Activated CD8-positive, alpha-beta memory T cell treated with anti-CD3 and anti-CD28 coated beads for 24 hours (primary cell): ENCODE measurements around the gene TMED10.
"Not testable (repeated sequence)": the region's sequence is repeated elsewhere in the genome, so short reads cannot be mapped to it uniquely, and the experiment has no call there.

Experiments used
- DNase-seq: peaks from one replicate; pipeline ENCODE4 v3.0.0-alpha.2; 2020

Gene TMED10

DNA sequence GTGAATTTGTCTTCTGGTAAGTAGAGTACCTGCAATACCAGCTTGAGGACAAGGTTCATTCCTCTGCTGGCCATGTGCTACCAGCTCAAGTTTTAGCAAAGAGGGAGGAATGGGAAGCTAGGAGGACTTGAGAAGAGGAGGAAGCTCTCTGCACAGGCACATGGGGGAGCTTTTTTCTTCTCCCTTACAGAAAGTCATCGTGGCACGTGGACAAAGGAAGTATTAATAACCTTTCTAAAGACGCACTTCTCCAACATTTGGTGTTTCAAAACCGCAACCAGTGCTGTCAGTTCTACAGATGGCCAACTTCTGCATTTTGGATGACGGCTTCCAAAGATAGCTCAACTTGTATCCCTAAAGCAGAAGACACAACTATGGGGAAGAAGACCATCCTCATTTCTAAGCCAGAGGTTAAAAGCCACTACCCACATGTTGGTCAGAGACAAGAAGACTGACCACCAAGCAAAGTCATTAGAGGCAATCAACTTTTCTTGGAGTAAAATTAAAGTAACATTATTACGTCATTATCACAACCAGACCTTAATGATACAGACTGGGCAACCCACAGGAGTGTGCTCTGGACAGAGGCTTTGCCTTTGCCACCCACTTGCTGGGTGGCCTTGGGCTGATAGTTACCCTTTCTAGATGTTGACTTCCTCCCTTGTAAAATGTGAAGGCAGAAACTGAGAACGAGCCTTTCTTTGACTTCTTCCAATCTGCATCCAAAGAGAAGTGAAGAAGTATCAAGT, 12.3 kb upstream of the TMED10 start:
- DNase-seq: no peak

DNA sequence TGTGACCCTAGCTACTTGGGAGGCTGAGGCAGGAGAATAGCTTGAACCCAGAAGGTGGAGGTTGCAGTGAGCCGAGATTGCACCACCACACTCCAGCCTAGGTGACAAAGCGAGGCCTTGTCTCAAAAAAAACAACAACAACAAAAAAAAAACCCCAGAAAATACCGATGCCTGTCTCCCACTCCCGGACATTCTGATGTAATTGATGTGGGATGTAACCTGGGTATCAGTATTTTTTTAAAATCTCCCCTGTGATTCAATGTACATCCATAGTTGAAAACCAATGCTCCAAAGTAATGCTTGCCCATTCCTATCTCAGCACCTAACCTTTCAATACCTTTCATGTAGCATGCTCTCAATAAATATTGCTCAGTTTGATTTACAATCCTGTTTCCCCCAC, 11.7 kb upstream of the TMED10 start:
- no peak for DNase-seq

DNA sequence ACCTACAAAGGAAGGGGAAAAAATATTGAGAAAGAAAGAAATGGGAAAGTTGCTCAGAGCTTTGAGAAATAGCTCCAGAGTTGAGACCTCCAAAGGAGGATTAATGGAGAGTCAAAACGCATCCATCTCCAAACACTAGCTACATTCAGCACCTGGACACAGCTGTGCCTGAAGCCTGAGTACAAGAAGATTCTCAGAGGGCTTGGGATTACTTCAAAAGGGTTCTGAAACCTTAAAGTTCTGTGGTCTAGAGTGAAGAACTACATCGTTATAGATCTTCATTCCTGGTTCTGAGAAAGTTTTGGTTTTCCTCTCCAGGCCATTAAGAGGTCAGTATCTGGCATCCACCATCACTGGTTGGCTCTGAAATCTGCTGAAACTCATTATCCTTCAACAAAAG, 10.5 kb upstream of the TMED10 start:
- no peak for DNase-seq

DNA sequence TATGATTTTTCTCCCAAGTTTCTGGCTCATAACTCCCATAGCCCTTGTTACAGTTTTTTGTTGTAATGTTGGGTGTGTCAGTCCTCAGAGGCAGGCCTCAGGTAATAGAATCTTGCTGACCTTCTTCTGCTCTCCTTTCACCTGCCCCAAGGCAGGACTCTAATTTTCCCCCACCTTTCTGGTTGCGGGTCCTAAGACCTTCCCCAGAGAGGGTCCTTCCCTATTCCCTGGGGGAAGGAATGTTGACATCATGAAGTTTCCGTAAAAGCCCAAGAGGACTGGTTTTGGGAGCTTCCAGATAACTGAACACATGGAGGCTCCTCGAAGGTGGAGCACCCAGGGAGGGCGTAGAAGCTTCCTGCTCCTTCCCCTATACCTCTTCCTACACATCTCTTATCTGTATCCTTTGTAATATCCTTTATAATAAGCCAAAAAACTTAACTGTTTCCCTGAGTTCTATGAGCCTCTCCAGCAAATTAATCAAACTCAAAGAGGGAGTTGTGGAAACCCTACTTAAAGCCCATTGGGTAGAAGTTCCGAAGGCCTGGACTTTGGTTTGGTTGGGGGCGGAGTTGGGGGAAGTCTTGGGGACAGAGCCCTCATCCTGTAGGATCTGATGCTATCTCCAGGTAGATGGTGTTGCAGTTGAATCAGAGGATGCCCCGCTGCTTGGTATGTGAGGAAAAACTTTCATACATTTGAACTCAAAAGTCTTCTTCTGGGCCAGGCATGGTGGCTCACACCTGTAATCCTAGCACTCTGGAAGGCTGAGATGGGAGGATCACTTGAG, 9.0 kb upstream of the TMED10 start:
- DNase-seq: no peak

DNA sequence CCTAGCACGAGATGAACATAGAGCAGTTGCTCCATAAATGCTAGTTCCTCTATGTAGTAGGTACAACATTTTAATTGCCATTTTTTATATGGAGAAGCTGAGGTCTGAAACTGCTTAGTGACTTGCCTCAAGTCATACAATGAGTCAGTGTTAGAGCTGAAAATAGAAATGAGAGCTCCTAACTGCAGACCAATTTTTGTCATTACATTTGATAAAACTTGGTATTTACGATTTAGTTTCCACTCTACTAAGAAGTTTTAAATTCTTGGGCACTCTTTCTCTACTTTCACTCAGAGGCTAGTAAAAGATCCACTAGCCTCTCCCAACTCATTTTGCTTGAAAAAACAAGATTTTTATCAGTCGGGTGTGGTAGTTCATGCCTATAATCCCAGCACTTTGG, 8.1 kb upstream of the TMED10 start:
- no peak for DNase-seq

DNA sequence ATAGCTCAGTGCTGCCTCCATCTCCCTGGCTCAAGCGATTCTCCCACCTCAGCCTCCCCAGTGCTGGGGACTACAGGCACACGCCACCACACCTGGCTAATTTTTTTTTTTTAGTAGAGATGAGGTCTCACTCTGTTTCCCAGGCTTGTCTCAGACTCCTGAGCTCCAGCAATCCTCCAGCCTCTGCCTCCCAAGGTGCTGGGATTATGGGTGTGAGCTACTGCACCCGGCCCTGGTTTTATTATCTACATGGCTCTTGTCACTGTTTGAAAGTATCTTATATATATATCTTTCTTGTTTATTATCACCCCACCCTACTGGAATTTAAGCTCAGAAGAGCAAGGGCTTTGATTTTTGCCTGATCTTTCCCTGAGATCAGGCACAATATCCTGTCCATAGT, 7.6 kb upstream of the TMED10 start:
- no peak for DNase-seq

DNA sequence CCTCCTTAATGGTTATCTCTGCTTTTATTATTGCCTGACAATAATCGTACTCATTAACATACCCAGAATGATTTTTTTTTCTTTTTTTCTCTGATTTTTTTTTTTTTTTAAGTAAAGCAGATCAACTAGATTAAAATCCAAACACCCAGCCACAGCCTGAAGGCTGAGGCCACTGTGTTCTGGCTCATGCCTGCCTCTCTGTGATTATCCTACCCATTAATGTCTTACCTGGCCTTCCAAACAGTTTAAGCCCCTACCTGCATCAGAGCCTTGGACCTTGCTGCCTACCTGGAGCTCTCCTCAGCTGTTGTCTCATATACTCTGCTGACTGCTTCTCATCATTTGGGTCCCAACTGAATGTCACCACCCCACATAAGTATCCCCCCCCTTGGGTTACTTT, 6.8 kb upstream of the TMED10 start:
- DNase-seq: no peak

DNA sequence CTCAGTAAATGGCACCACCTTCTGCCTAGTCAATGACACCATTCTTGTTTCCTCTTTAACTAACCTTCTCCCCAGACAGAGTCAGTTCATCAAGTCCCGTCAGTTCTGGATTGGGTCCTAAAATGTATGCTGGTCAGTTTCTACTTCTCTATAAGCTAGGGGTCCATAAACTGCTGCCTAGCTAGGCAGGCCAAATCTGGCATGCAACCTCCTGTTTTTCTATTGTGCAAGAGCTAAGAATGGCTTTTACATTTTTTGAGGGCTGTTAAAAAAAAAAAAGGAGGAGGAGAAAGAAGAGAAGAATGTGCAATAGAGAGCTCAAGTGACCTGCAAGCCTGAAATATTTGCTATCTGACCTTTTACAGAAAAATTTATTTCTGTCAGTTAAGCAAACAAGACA, 6.4 kb upstream of the TMED10 start:
- DNase-seq: no peak

DNA sequence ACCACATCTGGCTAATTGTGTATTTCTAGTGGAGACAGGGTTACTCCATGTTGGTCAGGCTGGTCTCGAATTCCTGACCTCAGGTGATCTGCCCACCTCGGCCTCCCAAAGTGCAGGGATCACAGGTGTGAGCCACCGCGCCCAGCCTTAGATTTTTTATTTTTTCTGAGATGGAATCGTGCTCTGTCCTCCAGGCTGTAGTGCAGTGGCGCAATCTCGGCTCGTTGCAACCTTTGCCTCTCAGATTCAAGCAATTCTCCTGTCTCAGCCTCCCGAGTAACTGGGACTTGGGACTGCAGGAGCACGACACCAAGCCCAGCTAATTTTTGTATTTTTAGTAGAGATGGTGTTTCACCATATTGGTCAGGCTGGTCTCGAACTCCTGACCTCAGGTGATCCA, 5.8 kb upstream of the TMED10 start:
- not testable (repeated sequence) for DNase-seq

DNA sequence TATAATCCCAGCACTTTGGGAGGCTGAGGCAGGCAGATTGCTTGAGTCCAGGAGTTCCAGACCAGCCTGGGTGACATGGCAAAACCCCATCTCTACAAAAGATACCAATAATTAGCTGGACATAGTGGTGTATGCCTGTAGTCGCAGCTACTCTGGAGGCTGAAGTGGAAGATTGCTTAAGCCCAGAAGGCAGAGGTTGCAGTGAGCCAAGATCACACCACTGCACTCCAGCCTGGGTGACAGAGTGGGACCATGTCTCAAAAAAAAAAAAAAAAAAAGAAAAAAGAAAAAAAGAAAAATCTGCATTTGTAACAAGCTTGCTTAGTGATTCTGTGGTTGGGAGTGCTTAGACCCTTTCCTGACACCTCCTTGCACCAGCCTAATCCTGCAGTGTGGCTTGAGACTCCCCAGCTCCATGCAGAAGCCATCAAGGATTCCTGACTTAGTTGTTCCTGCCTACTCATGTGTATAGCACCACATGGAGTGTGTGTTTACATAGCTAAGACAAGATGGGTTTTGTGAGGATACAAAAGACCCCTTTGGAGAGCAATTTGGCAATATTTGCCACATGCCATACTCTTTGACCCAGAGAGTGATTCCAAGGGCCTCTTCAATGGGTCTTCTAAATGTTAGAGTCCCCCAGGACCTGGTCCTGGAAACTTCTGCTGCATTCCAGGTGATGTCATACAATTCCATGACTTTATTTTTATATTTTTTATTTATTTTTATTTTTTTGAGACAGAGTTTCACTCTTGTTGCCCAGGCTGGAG, 5.1 kb upstream of the TMED10 start:
- no peak for DNase-seq

DNA sequence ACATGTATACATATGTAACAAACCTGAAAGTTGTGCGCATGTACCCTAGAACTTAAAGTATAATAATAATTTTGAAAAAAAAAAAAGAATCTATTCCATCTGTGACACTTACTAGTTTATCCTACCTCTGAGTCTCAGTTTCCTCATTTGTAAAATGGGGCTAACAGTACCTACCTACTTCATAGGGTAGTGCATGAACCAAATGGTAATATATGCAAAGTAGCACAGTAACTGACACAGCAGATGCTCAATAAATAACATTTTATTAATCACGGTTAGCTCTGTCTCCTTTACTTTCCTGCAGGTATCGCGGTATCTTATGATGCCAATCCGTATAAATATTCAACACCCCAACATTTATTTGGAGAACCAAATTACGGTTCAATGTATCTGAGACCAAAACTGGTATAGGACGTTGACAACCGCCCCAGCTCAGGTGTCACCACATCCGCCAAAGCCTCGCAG, 703 bp downstream of the TMED10 start:
- DNase-seq: no peak

DNA sequence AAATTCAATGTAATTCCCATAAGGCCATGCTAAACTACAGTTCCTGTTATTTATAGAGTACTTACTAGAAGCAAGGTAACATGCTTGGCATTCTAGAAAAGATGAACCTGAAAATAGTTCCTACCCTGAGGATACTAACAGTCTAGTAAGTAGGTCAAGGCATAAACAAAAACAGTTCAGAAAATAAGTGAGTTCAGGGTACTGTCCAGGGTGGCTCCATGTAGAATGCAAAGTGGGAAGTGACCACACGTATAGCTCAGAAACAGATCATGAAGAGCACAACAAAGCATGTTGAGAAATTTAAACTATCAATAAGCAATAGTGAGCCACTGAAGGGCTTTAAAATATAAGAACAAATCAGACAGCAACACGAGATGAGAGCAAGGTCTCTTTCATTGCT, 2.3 kb downstream of the TMED10 start:
- DNase-seq: no peak

DNA sequence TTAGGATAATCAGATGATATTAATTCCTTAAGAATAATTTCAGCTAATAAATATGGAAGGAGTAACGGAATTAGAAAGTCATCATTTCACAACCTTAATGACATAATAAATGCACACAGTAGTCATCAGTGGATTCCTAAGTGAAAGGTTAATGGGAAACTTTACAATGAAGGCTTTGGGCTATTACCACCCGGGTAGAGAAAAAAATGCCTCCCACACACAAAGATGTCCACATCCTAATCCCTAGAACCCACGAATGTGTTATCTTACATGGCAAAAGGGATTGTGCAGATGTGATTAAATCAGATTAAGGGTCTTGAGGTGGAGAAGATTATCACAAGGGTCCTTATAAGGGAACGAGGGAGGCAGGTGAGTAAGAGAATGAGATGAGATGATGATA, 5.6 kb downstream of the TMED10 start:
- DNase-seq: no peak

DNA sequence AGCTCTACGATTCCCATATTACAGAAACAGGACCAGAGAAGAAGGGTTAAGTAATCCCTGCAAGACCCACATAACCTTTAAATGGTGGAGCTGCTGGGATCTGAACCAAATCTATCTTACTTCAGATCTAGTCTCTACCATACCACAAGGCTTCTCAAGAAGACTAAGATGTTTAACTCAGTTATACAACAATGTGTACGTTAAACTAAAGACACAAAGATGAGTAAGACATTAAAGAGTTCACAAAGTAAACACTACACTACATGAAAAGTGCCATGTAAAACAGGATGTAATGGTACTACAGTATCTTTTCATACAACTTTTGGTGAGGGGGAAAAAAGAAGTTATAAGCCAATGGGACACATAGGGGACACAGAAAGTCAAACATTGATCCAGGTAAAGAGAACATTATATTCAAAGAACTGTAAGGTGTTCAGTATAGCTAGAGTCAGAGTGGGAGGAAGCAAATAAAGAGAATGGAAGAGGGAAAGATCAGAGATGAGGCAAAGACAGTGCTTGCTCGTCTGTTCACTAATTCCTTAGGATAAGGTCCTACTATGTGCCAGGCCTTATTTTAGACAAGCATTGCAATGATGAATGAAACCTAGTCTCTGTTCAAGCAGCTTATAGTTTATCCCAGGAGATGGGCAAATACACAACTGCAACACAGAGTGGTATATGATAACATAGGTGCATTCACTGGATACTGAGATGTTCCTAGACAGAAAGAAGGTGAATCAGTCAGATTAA, 7.7 kb downstream of the TMED10 start:
- no peak for DNase-seq

DNA sequence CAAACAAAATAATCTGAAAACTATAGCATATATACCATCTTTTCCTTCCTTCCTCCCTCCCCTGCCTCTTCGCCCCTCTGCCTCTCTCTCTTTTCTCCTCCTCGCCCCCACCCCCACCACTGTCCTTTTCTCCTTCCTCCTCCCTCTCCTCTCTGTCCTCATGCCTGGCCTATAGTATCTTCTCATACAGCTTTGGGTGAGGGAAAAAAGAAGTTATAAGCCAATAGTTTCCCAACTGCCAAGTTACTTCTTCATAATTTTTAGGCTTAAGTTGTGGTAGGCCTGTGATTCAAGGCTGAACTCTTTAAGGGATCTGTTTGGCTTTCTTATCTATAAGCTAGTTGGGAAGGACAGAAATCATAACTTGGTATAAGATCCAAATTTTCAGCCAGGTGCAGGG, 9.1 kb downstream of the TMED10 start:
- DNase-seq: no peak

DNA sequence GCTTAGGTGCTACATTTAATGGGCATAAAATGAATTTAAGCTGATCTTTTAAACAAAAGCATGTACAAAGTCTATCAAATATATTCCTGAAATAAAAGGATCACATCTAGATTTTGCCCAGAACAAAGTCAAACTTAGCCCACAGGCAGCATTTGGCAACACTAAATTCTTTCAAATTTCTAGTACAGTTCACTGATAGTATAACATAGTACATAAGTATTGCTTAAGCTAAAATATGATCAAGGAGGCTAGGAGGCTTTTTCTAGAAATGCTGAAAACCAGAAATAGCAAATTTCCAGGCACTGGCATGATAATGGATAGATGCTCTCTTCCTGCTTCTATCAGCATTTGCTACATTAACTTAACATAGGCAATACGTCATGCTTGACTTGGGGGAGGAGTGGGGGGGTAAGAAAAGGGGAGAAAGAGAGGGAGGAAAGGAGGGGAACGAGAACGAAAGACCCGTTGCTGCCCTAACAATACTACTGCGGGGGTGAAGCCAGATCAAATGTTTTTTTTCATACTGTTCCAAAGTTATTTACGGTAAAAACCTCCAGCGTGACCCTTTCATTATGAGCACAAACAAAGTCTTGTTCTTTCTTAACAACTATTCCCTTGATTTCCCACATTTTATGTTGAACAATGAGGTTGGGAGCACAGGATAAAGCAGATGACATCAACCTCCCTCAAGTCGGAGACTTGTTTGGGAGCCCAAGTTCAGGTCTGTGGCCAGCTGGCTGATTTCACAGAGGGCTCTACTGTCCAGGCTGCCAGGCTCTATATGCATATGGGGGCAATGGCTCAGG, 10.6 kb downstream of the TMED10 start:
- no peak for DNase-seq

DNA sequence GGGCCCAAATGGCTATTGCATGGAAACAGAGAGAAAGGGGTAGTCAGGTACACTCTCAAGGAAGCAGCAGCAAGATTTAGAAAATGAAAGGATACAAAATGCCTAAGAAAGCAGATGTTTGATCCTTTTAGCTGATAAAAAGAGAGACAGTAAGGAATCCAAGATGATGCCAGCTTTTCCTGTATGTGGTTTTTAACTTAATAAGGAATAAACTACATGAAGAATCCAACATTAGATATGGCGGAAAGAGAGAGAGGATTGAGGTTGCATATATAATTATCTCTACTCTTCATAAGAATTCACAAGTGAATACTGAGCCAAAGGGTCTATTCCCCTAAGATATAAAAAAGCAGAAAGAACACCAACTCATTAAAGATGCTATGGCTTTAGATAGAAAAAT, 11.6 kb downstream of the TMED10 start:
- no peak for DNase-seq

DNA sequence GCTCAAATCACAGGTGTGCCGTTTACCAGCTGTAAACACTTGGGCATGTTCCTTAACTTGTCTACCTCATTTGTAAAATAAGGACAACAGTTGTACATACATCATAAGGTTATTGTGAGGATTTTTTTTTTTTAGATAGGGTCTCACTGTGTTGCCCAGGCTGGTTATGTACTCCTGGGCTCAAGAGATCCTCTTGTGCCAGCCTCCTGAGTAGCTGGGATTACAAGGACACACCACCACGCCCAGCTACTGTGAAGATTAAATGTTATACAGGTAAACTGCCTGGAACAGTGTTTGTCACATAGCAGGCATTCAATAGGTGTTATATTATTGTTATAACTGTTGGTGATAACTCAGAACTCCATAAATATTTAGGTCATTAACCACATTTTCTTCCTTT, 12.7 kb downstream of the TMED10 start:
- DNase-seq: no peak

DNA sequence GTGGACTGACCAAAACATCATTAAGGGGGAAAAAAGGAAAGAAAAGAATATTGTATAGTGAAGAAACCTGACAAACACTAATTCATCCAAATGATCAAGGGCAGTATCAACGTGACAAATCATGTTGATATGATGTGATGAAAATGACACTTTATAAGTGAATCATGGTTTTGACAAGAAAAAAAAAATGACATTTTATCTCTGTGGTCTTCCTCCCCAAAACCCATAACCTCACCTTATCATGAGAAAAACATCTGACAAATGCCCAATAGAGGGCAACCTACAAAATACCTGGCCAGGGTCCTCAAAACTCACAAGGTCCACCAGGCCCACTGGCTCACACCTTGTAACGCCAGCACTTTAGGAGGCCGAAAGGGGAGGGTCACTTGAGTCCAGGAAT, 13.8 kb downstream of the TMED10 start:
- DNase-seq: no peak

DNA sequence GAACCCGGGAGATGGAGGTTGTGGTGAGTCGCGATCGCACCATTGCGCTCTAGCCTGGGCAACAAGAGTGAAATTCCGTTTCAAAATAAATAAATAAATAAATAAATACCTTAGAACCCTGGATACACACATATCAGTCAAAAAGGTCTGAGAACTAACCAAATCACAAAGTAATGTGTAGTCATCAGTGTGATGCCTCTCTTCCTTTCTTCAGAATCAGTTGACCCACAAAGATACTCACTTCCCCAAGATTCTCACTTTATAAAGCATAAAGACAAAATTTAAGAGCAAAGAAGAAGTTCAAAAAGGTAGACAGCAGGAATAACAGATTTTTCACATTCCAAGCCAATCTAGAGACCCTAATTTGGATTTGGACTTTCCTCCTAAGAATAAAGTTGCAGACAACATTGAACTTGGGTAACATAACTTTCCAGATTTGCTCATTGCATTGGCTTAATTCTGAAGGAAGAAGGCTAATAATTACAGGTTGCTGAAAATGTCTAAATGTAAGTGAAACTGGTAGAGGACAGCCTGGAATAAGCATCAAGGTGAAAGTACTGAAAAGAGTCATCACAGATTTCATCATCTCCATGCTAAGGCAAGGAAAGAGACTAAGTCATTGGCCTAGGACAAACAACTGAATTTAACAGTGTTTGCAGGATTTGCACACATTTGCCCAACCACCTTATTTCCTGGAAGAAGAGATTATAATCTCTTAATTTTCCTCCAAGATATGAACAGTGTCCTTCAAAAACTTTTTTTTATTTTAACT, 17.4 kb downstream of the TMED10 start:
- no peak for DNase-seq

DNA sequence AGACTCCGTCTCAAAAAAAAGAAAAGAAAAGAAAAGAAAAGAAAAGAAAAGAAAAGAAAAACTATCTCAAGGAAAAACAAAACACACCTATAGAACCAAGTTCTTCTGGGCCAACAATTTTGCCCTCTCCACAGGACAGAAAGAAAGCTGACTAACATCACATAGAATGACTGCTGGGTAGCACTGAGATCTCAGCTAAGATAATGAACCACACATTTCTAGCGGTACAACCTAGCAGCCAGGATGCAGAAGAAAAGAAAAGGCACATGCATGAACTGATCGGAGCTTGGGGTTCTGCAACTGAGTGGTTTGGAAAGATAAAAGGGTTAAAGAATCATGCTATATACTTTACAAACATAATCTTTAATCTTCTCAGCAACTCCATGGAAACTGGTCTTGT, 19.5 kb downstream of the TMED10 start:
- DNase-seq: no peak
